Mesenchymal stem cell (in vitro differentiated cells and primary cell): ENCODE results near the gene TRA2A.
"Not testable (repeated sequence)": the region's sequence is repeated elsewhere in the genome, so short reads cannot be mapped to it uniquely, and the experiment has no call there.

Experiments used
- DNase-seq: peaks from one replicate; pipeline ENCODE4 v3.0.0-alpha.2; 2013
- H2AFZ ChIP-seq: one replicate; pipeline ENCODE4 v1.6.1; 2013; ENCODE audit warnings: low read depth, mild to moderate bottlenecking, control low read depth, inconsistent platforms, low read length, moderate library complexity
- H2AK5ac ChIP-seq: 2 replicates; pipeline ENCODE4 v1.6.1; 2013; ENCODE audit warnings: low read length, moderate library complexity, mild to moderate bottlenecking, inconsistent platforms; ENCODE audit not compliant: severe bottlenecking
- H2BK120ac ChIP-seq: one replicate; pipeline ENCODE4 v1.6.1; 2013; ENCODE audit warnings: low read depth, mild to moderate bottlenecking, inconsistent platforms, low read length, moderate library complexity
- H2BK12ac ChIP-seq, 2 experiments: one replicate each; pipeline ENCODE4 v1.6.1; 2013; ENCODE audit warnings: inconsistent platforms in 2 of 2, low read length in 2 of 2, mild to moderate bottlenecking in 2 of 2, moderate library complexity in 2 of 2, control low read depth in 1 of 2
- H2BK15ac ChIP-seq: one replicate; pipeline ENCODE4 v1.6.1; 2013; ENCODE audit warnings: mild to moderate bottlenecking, low read depth, inconsistent platforms; ENCODE audit not compliant: poor library complexity, severe bottlenecking
- H2BK5ac ChIP-seq: 2 replicates; pipeline ENCODE4 v1.6.1; 2013; ENCODE audit warnings: low read depth, mild to moderate bottlenecking, low read length, control low read depth, inconsistent platforms; ENCODE audit not compliant: poor library complexity, severe bottlenecking
- H3K14ac ChIP-seq, 2 experiments: one replicate each; pipeline ENCODE4 v1.6.1; 2013; ENCODE audit warnings: inconsistent platforms in 2 of 2, low read length in 2 of 2, control low read depth in 1 of 2, mild to moderate bottlenecking in 1 of 2, moderate library complexity in 1 of 2
- H3K18ac ChIP-seq, 2 experiments: one replicate each; pipeline ENCODE4 v1.6.1; 2013; ENCODE audit warnings: inconsistent platforms in 2 of 2, low read length in 2 of 2, control low read depth in 1 of 2, low read depth in 1 of 2, mild to moderate bottlenecking in 1 of 2
- H3K23ac ChIP-seq, 2 experiments: one replicate each; pipeline ENCODE4 v1.6.1; 2013; ENCODE audit warnings: inconsistent platforms in 2 of 2, low read length in 2 of 2, mild to moderate bottlenecking in 2 of 2, moderate library complexity in 2 of 2, control low read depth in 1 of 2
- H3K27ac ChIP-seq: 2 replicates; pipeline ENCODE4 v1.5.1; 2013; ENCODE audit warnings: mild to moderate bottlenecking, moderate library complexity, low read length, control low read depth, inconsistent platforms; ENCODE audit not compliant: poor library complexity, severe bottlenecking
- H3K27me3 ChIP-seq, 2 experiments: 2 replicates each; pipeline versions ENCODE4 v1.6.1 to v1.7.0; 2013; ENCODE audit warnings: low read length in 2 of 2, mild to moderate bottlenecking in 2 of 2, moderate library complexity in 2 of 2, control low read depth in 1 of 2, inconsistent platforms in 1 of 2; ENCODE audit not compliant: control insufficient read depth in 1 of 2, insufficient read depth in 1 of 2
- H3K36me3 ChIP-seq, 2 experiments: 2 replicates each; pipeline versions ENCODE4 v1.6.1 to v1.7.0; 2013; ENCODE audit warnings: low read length in 2 of 2, control low read depth in 1 of 2, inconsistent platforms in 1 of 2, low read depth in 1 of 2, mild to moderate bottlenecking in 1 of 2; ENCODE audit not compliant: insufficient read depth in 2 of 2, control insufficient read depth in 1 of 2
- H3K4ac ChIP-seq, 2 experiments: one replicate each; pipeline ENCODE4 v1.6.1; 2013; ENCODE audit warnings: inconsistent platforms in 2 of 2, low read length in 2 of 2, mild to moderate bottlenecking in 2 of 2, moderate library complexity in 2 of 2, control low read depth in 1 of 2, low read depth in 1 of 2
- H3K4me1 ChIP-seq: 2 replicates; pipeline ENCODE4 v1.6.1; 2013; ENCODE audit warnings: low read depth, low read length, control low read depth; ENCODE audit not compliant: control insufficient read depth, insufficient read depth
- H3K4me2 ChIP-seq: 2 replicates; pipeline ENCODE4 v1.6.1; 2013; ENCODE audit warnings: low read length, mild to moderate bottlenecking, inconsistent platforms; ENCODE audit not compliant: poor library complexity, severe bottlenecking
- H3K4me3 ChIP-seq, 2 experiments: 2 replicates each; pipeline versions ENCODE4 v1.5.1 to v1.7.0; 2013; ENCODE audit warnings: low read length in 2 of 2, mild to moderate bottlenecking in 2 of 2, control low read depth in 1 of 2, low read depth in 1 of 2; ENCODE audit not compliant: insufficient read depth in 1 of 2
- H3K79me1 ChIP-seq: replicated peaks from 2 replicates; pipeline ENCODE4 v1.6.1; 2013; ENCODE audit warnings: mild to moderate bottlenecking, control low read depth, low read length, inconsistent platforms; ENCODE audit not compliant: poor library complexity, severe bottlenecking
- H3K9ac ChIP-seq: 2 replicates; pipeline ENCODE4 v1.7.0; 2013; ENCODE audit warnings: mild to moderate bottlenecking, low read length, moderate library complexity
- H3K9me3 ChIP-seq: 2 replicates; pipeline ENCODE4 v1.7.0; 2013; ENCODE audit warnings: mild to moderate bottlenecking, low read length; ENCODE audit not compliant: control insufficient read depth
- H4K8ac ChIP-seq: one replicate; pipeline ENCODE4 v1.6.1; 2013; ENCODE audit warnings: inconsistent platforms, mild to moderate bottlenecking, low read length, moderate library complexity
- H4K91ac ChIP-seq: one replicate; pipeline ENCODE4 v1.6.1; 2013; ENCODE audit warnings: mild to moderate bottlenecking, low read length, inconsistent platforms
- WGBS: methylation state at CpG from one replicate; pipeline ENCODE4 v1.1.7; 2013; ENCODE audit warnings: mixed read lengths; 5-methylcytosine and 5-hydroxymethylcytosine counted together

TRA2A gene

GRCh38 chr7:23531050-23531793 lies 559 bp downstream of the TRA2A start:
- peak overlapping the region in 1 of 2 experiments; percentile 99 for H3K14ac ChIP-seq
- DNase-seq: peak; percentile 66

GRCh38 chr7:23530405-23530804 lies 1.4 kb downstream of the TRA2A start:
- H3K9me3 ChIP-seq: no peaks in the 10 kb centered on the region
- H3K36me3 ChIP-seq: no peaks in the 10 kb centered on the region
- H4K91ac ChIP-seq: no peak overlapping the region
- H3K27me3 ChIP-seq: no peaks in the 10 kb centered on the region
- no peak overlapping the region for H3K27ac ChIP-seq
- 0% methylated on average over 3 of the region's 8 CpGs for WGBS
- H3K14ac ChIP-seq: no peak overlapping the region
- H3K9ac ChIP-seq: peak overlapping the region; percentile 100
- no peak overlapping the region for H2BK15ac ChIP-seq
- H2AFZ ChIP-seq: no peak overlapping the region
- H3K23ac ChIP-seq: no peak overlapping the region
- peak; percentile 66 for DNase-seq
- no peak overlapping the region for H2AK5ac ChIP-seq
- peak overlapping the region; percentile 9 for H2BK5ac ChIP-seq
- H3K79me1 ChIP-seq: no peaks in the 10 kb centered on the region
- H2BK12ac ChIP-seq: no peak overlapping the region
- no peak overlapping the region for H2BK120ac ChIP-seq
- H3K4me2 ChIP-seq: peak overlapping the region; percentile 79
- no peak overlapping the region for H3K4ac ChIP-seq
- peaks cover 11% of the 10 kb centered on the region for H3K4me1 ChIP-seq
- H3K4me3 ChIP-seq: peak overlapping the region in 1 of 2 experiments; percentile 91
- no peak overlapping the region for H4K8ac ChIP-seq
- no peak overlapping the region for H3K18ac ChIP-seq

More at GRCh38 chr7:23531050-23531793, 559 bp downstream of the TRA2A start:
- Histone ChIP-seq H3K79me1 (no peaks in the 10 kb centered on the region), H2AFZ (peak overlapping the region; percentile 27), H4K8ac (peak overlapping the region; percentile 74), H4K91ac (peak overlapping the region; percentile 97), H3K4me2 (peak overlapping the region; percentile 1), H2BK15ac (no peak overlapping the region), H2AK5ac (peak overlapping the region; percentile 85), H2BK120ac (peak overlapping the region; percentile 71), H3K27ac (peak overlapping the region; percentile 95), H3K23ac (peak overlapping the region in 1 of 2 experiments; percentile 98), H3K4me1 (peaks cover 9% of the 10 kb centered on the region), H3K27me3 (no peaks in the 10 kb centered on the region), H3K4ac (peak overlapping the region; percentile 75 to 100), H3K36me3 (no peaks in the 10 kb centered on the region), H2BK12ac (peak overlapping the region in 1 of 2 experiments; percentile 63), H3K18ac (peak overlapping the region; percentile 96 to 98), H3K9ac (peak overlapping the region; percentile 100), H3K4me3 (peak overlapping the region; percentile 91 to 95), H3K9me3 (no peaks in the 10 kb centered on the region), H2BK5ac (peak overlapping the region; percentile 84)
- under 1% methylated on average over 55 of the region's 55 CpGs for WGBS

GRCh38 chr7:23529262-23529859 lies 2.4 kb downstream of the TRA2A start:
- no peak overlapping the region for H3K14ac ChIP-seq
- no peak overlapping the region for H2BK12ac ChIP-seq
- H3K9me3 ChIP-seq: no peaks in the 10 kb centered on the region
- no peak for DNase-seq
- peak overlapping the region in 1 of 2 experiments; percentile 91 for H3K4me3 ChIP-seq
- H2BK120ac ChIP-seq: no peak overlapping the region
- no peak overlapping the region for H3K4ac ChIP-seq
- no peaks in the 10 kb centered on the region for H3K79me1 ChIP-seq
- no peak overlapping the region for H2AFZ ChIP-seq
- peaks cover 11% of the 10 kb centered on the region for H3K4me1 ChIP-seq
- H2BK5ac ChIP-seq: no peak overlapping the region
- H3K23ac ChIP-seq: no peak overlapping the region
- no peak overlapping the region for H3K18ac ChIP-seq
- H3K4me2 ChIP-seq: peak overlapping the region; percentile 52
- WGBS: 86% methylated on average over 17 of the region's 18 CpGs
- H3K27ac ChIP-seq: no peak overlapping the region
- H3K27me3 ChIP-seq: no peaks in the 10 kb centered on the region
- H2AK5ac ChIP-seq: no peak overlapping the region
- H3K9ac ChIP-seq: peak overlapping the region; percentile 100
- no peak overlapping the region for H4K91ac ChIP-seq
- no peak overlapping the region for H2BK15ac ChIP-seq
- H3K36me3 ChIP-seq: no peaks in the 10 kb centered on the region
- H4K8ac ChIP-seq: no peak overlapping the region

- H3K9me3 ChIP-seq, H3K4ac ChIP-seq, H2BK15ac ChIP-seq, H3K4me3 ChIP-seq, H2AFZ ChIP-seq, H3K27ac ChIP-seq, H3K27me3 ChIP-seq, H3K18ac ChIP-seq, H3K14ac ChIP-seq, DNase-seq, H4K8ac ChIP-seq, H3K23ac ChIP-seq, H3K9ac ChIP-seq, H3K4me2 ChIP-seq, H2BK5ac ChIP-seq, H2BK120ac ChIP-seq, H4K91ac ChIP-seq, H2BK12ac ChIP-seq, H3K79me1 ChIP-seq, H3K4me1 ChIP-seq, H2AK5ac ChIP-seq: not testable (repeated sequence)
- 83% methylated on average over 5 of the region's 7 CpGs for WGBS
- peaks cover 4 to 15% of the 10 kb centered on the region in 2 experiments for H3K36me3 ChIP-seq
These were observed 6.2 kb downstream of the TRA2A start for GRCh38 chr7:23525611-23526010.
